SK-N-SH (cell line): Measurements from ENCODE around the gene SMKR1. TPM values are rescaled to one million over a fixed set of nuclear protein-coding genes. Genes with fewer than 3 reads are reported as not detected.

ENCODE experiments used
- CTCF ChIA-PET: fragments of 300-600, 350-600 bp; formaldehyde crosslinking; extraction: SDS; loops from one replicate; lab custom pipeline; 2021; lab: Yijun Ruan, JAX
- POLR2A ChIA-PET: fragments of 350-600 bp; sonication (Branson Sonifier 250); formaldehyde crosslinking; extraction: SDS; loops from one replicate; lab custom pipeline; 2020; ENCODE audit warnings: antibody characterized with exemption, inconsistent platforms; lab: Yijun Ruan, JAX
- DNase-seq: peaks from one replicate; pipeline ENCODE4 v3.0.0; 2012
- H2AFZ ChIP-seq: fragments of 200-600 bp; sonication (generic); 2 replicates; pipeline ENCODE4 v1.8.1; 2016; ENCODE audit warnings: antibody characterized with exemption, mild to moderate bottlenecking, low read depth
- H3F3A ChIP-seq: fragments of 200-600 bp; sonication (generic); replicated peaks from 2 replicates; pipeline ENCODE3; 2016; ENCODE audit warnings: antibody characterized with exemption, mild to moderate bottlenecking; ENCODE audit not compliant: insufficient read depth
- H3K27ac ChIP-seq, 2 experiments: fragments of 200-500 bp in 1 of 2; fragments of 200-600 bp in 1 of 2; sonication (Bioruptor generic) in 1 of 2; sonication (generic), shearing (Covaris generic) in 1 of 2; 2 replicates each; pipeline versions ENCODE4 v1.5.1 to v1.6.1; 2014 to 2016; ENCODE audit warnings: low read depth in 2 of 2, inconsistent platforms in 1 of 2, low read length in 1 of 2, mild to moderate bottlenecking in 1 of 2, mixed read lengths in 1 of 2
- H3K27me3 ChIP-seq: fragments of 200-600 bp; sonication (generic), shearing (Covaris generic); 2 replicates; pipeline ENCODE4 v1.6.1; 2016; ENCODE audit warnings: mixed run types; ENCODE audit not compliant: insufficient read depth
- H3K36me3 ChIP-seq, 2 experiments: fragments of 200-500 bp in 1 of 2; fragments of 200-600 bp in 1 of 2; sonication (Bioruptor generic) in 1 of 2; sonication (generic) in 1 of 2; replicated peaks in 1 of 2; 2 replicates each; pipeline versions ENCODE3 to v1.5.1; 2014 to 2016; ENCODE audit warnings: low read length in 1 of 2, mild to moderate bottlenecking in 1 of 2; ENCODE audit not compliant: insufficient read depth in 2 of 2, control insufficient read depth in 1 of 2
- H3K4me1 ChIP-seq, 2 experiments: fragments of 200-500 bp in 1 of 2; fragments of 200-600 bp in 1 of 2; sonication (Bioruptor generic) in 1 of 2; sonication (generic), shearing (Covaris generic) in 1 of 2; 2 replicates each; pipeline versions ENCODE4 v1.5.1 to v1.6.1; 2014 to 2016; ENCODE audit warnings: low read depth in 1 of 2, low read length in 1 of 2, mixed run types in 1 of 2; ENCODE audit not compliant: insufficient read depth in 2 of 2, control insufficient read depth in 1 of 2
- H3K4me2 ChIP-seq: fragments of 200-600 bp; sonication (generic), shearing (Covaris generic); 2 replicates; pipeline ENCODE4 v1.6.1; 2017; ENCODE audit warnings: mixed run types
- H3K4me3 ChIP-seq, 2 experiments: fragments of 200-500 bp in 1 of 2; fragments of 200-600 bp in 1 of 2; sonication (Bioruptor generic) in 1 of 2; sonication (generic), shearing (Covaris generic) in 1 of 2; 2 replicates each; pipeline versions ENCODE4 v1.5.1 to v1.8.1; 2014 to 2016; ENCODE audit warnings: low read depth in 2 of 2, inconsistent platforms in 1 of 2, low read length in 1 of 2, mild to moderate bottlenecking in 1 of 2, mixed read lengths in 1 of 2, moderate library complexity in 1 of 2
- H3K79me2 ChIP-seq: fragments of 200-600 bp; sonication (generic); 2 replicates; pipeline ENCODE4 v1.8.1; 2017; ENCODE audit warnings: mild to moderate bottlenecking; ENCODE audit not compliant: insufficient read depth
- H3K9ac ChIP-seq: fragments of 200-600 bp; sonication (generic); 2 replicates; pipeline ENCODE4 v1.6.1; 2017; ENCODE audit warnings: mixed run types
- H3K9me2 ChIP-seq: fragments of 200-600 bp; sonication (generic); 2 replicates; pipeline ENCODE4 v1.6.1; 2017; ENCODE audit warnings: mixed run types
- H3K9me3 ChIP-seq: fragments of 200-600 bp; sonication (generic); 2 replicates; pipeline ENCODE4 v1.6.1; 2017; ENCODE audit warnings: mixed run types, mild to moderate bottlenecking, moderate library complexity
- H4K20me1 ChIP-seq: fragments of 200-600 bp; sonication (generic); 2 replicates; pipeline ENCODE4 v1.6.1; 2017; ENCODE audit warnings: mild to moderate bottlenecking, mixed run types; ENCODE audit not compliant: insufficient read depth
- CHD2 ChIP-seq: fragments of 150-350 bp; IDR thresholded peaks from 2 replicates; pipeline ENCODE4 v1.6.1; 2018; ENCODE audit warnings: low read length; ENCODE audit not compliant: partially characterized antibody
- CTCF ChIP-seq: fragments of 200-600 bp; sonication (generic); IDR thresholded peaks from 2 replicates; pipeline ENCODE4 v1.6.1; 2017; ENCODE audit warnings: antibody characterized with exemption, mild to moderate bottlenecking, moderate library complexity
- ELF1 ChIP-seq: IDR thresholded peaks from 2 replicates; pipeline ENCODE4 v1.4.0; 2012
- EP300 ChIP-seq, 2 experiments: IDR thresholded peaks; 2 replicates each; pipeline versions ENCODE4 v1.4.0 to v1.6.1; 2012; ENCODE audit warnings: borderline replicate concordance in 1 of 2, low read depth in 1 of 2, low read length in 1 of 2
- EZH2phosphoT487 ChIP-seq: fragments of 200-600 bp; sonication (generic); IDR thresholded peaks from 2 replicates; pipeline ENCODE4 v1.6.1; 2017; ENCODE audit warnings: low read depth, mixed run types, mild to moderate bottlenecking, antibody characterized with exemption, moderate library complexity, borderline replicate concordance
- GATA2 ChIP-seq: sonication (generic); formaldehyde crosslinking; IDR thresholded peaks from 2 replicates; pipeline ENCODE4 v1.5.0; 2020; ENCODE audit warnings: mild to moderate bottlenecking, missing genetic modification reagents
- IRF3 ChIP-seq: fragments of 150-350 bp; IDR thresholded peaks from 2 replicates; pipeline ENCODE4 v1.6.1; 2016; ENCODE audit warnings: mild to moderate bottlenecking, low read depth, low read length
- MAX ChIP-seq: IDR thresholded peaks from 2 replicates; pipeline ENCODE4 v1.4.0; 2012; ENCODE audit warnings: low read depth
- MEF2A ChIP-seq: IDR thresholded peaks from 2 replicates; pipeline ENCODE4 v1.4.0; 2012; ENCODE audit warnings: low read depth, borderline replicate concordance
- NFIC ChIP-seq: IDR thresholded peaks from 2 replicates; pipeline ENCODE4 v1.4.0; 2012; ENCODE audit warnings: borderline replicate concordance
- PBX3 ChIP-seq: IDR thresholded peaks from 2 replicates; pipeline ENCODE4; 2012
- POLR2AphosphoS5 ChIP-seq: IDR thresholded peaks from 2 replicates; pipeline ENCODE4 v1.6.1; 2012; ENCODE audit warnings: low read depth, low read length
- RAD21 ChIP-seq: IDR thresholded peaks from 2 replicates; pipeline ENCODE4 v1.6.1; 2012; ENCODE audit warnings: mild to moderate bottlenecking, low read length
- RCOR1 ChIP-seq: fragments of 150-350 bp; IDR thresholded peaks from 2 replicates; pipeline ENCODE4 v1.6.1; 2017; ENCODE audit warnings: antibody characterized with exemption, low read length
- REST ChIP-seq: IDR thresholded peaks from 2 replicates; pipeline ENCODE4 v1.6.1; 2012; ENCODE audit warnings: mild to moderate bottlenecking, low read depth, low read length, moderate library complexity
- RFX5 ChIP-seq: IDR thresholded peaks from 2 replicates; pipeline ENCODE4 v1.6.1; 2012; ENCODE audit warnings: mild to moderate bottlenecking, improper control_type of control experiment, low read length
- TEAD4 ChIP-seq: IDR thresholded peaks from 2 replicates; pipeline ENCODE4 v1.4.0; 2012; ENCODE audit warnings: mild to moderate bottlenecking, borderline replicate concordance; ENCODE audit not compliant: insufficient read depth
- USF1 ChIP-seq: IDR thresholded peaks from 2 replicates; pipeline ENCODE4 v1.4.0; 2012; ENCODE audit warnings: low read depth, borderline replicate concordance
- YY1 ChIP-seq: IDR thresholded peaks from 2 replicates; pipeline ENCODE4 v1.4.0; 2012; ENCODE audit warnings: low read depth, mild to moderate bottlenecking
- WGBS: methylation state at CpG from one replicate; pipeline ENCODE4 v1.1.6; 2017; ENCODE audit warnings: low lambda C conversion rate; 5-methylcytosine and 5-hydroxymethylcytosine counted together
- polyA plus RNA-seq, 3 experiments: library from polyadenylated mRNA; depleted of rRNA; stranded (reverse); fragments of >200 nt; gene quantifications; 2 replicates each; pipeline ENCODE4 v1.2.3, GENCODE V29; 2012

Gene SMKR1
- polyA plus RNA-seq, 1 of the 3 experiments (the other 2 are of a cell fraction): 8.1 TPM

GRCh38 chr7:129514683-129515082 lies 12.4 kb downstream of the SMKR1 start:
- 64% methylated on average over 4 of the region's 4 CpGs for WGBS
- CTCF ChIA-PET: interaction anchor here (1.0 to 1.1 kb wide), 2 partner anchors 11 to 297 kb away, joined by 3 read pairs; no protein-coding TSS in a partner anchor
- Histone ChIP-seq H3K9me2 (no peaks in the 10 kb centered on the region), H3K9me3 (no peaks in the 10 kb centered on the region), H3K27ac (no peak overlapping the region), H3K36me3 (no peaks in the 10 kb centered on the region), H2AFZ (no peak overlapping the region), H3K4me3 (no peak overlapping the region), H3K27me3 (no peaks in the 10 kb centered on the region), H3K79me2 (no peaks in the 10 kb centered on the region), H3K4me1 (no peaks in the 10 kb centered on the region), H3K9ac (no peak overlapping the region), H3K4me2 (no peak overlapping the region), H4K20me1 (no peaks in the 10 kb centered on the region), H3F3A (no peaks in the 10 kb centered on the region)
- POLR2A ChIA-PET: no interaction called here
- TF ChIP-seq POLR2AphosphoS5: no peak
- no peak for TF ChIP-seq CTCF
- TF ChIP-seq TEAD4: no peak
- no peak for TF ChIP-seq USF1
- no peak for TF ChIP-seq MEF2A
- no peak for TF ChIP-seq EZH2phosphoT487
- no peak for TF ChIP-seq PBX3
- TF ChIP-seq RFX5: no peak
- no peak for TF ChIP-seq GATA2
- no peak for TF ChIP-seq CHD2
- TF ChIP-seq YY1: no peak
- TF ChIP-seq MAX: no peak
- no peak for TF ChIP-seq IRF3
- no peak for TF ChIP-seq NFIC
- no peak for TF ChIP-seq ELF1
- no peak for TF ChIP-seq EP300 (IDR thresholded peaks at IDR 0.05; ENCODE audit: borderline replicate concordance in 1 of 2, low read depth in 1 of 2, low read length in 1 of 2)
- TF ChIP-seq RAD21: no peak
- no peak for TF ChIP-seq RCOR1
- TF ChIP-seq REST: no peak
- no peak for DNase-seq
